ENCODE results near the gene GAS2L2. TPM values are rescaled to one million over a fixed set of nuclear protein-coding genes. Genes with fewer than 3 reads are reported as not detected.

GAS2L2 gene
- total RNA-seq, 4 donors from 2014 or later: 0.15 to 0.75 TPM; not detected in 2

- Histone ChIP-seq H3K36me3 (no peaks in the 10 kb centered on the region), H3K4me1 (peaks cover 5 to 11% of the 10 kb centered on the region in 2 donors), H3K9me3 (no peaks in the 10 kb centered on the region), H3K27ac (no peak overlapping the region), H3K4me3 (no peak overlapping the region), H3K27me3 (no peaks in the 10 kb centered on the region)
- in situ Hi-C loops (cut with MboI; ENCODE audit: low sequenced_read_pairs in 4 of 4) (loop anchor here in 2 of 4 donors (5.0 kb wide), 2 partner anchors 36 to 41 kb away; partner anchors contain the start of gene TAF15 (in 1 of the 2)), intact Hi-C loops (cut with DNase I; ENCODE audit: low total_unique reads) (no loop called here)
- ATAC-seq (no peak), DNase-seq (no peak)
- TF ChIP-seq CTCF (IDR thresholded peaks at IDR 0.05 in 4 of 5, conservative IDR thresholded peaks at IDR 0.05 in 1 of 5): no peak
- no peak for TF ChIP-seq POLR2A (IDR thresholded peaks at IDR 0.05)
Observed at GRCh38 chr17:35765756-35766488, 12.9 kb upstream of the GAS2L2 start.

- no peak for ATAC-seq
- Histone ChIP-seq H3K9me3 (no peaks in the 10 kb centered on the region), H3K27ac (no peak overlapping the region), H3K4me3 (no peak overlapping the region), H3K4me1 (peaks cover 7 to 11% of the 10 kb centered on the region in 2 donors), H3K27me3 (no peaks in the 10 kb centered on the region), H3K36me3 (no peaks in the 10 kb centered on the region)
- intact Hi-C loops (cut with DNase I; ENCODE audit: low total_unique reads) (no loop called here), in situ Hi-C loops (cut with MboI; ENCODE audit: low sequenced_read_pairs in 4 of 4) (loop anchor here in 2 of 4 donors (5.0 kb wide), 2 partner anchors 37 to 42 kb away; partner anchors contain the start of gene TAF15 (in 1 of the 2))
- TF ChIP-seq POLR2A (IDR thresholded peaks at IDR 0.05) (no peak), CTCF (IDR thresholded peaks at IDR 0.05 in 4 of 5, conservative IDR thresholded peaks at IDR 0.05 in 1 of 5) (no peak)
- no peak for DNase-seq
Observed at GRCh38 chr17:35765086-35765710, 12.2 kb upstream of the GAS2L2 start.

GRCh38 chr17:35764123-35764991 lies 11.3 kb upstream of the GAS2L2 start:
- intact Hi-C loops (cut with DNase I; ENCODE audit: low total_unique reads) (loop anchor here (1.0 to 5.0 kb wide), 2 partner anchors 45 to 718 kb away; partner anchors contain the start of gene TAF15), in situ Hi-C loops (cut with MboI; ENCODE audit: low sequenced_read_pairs in 4 of 4) (loop anchor here in 1 of 4 donors (5.0 kb wide), 1 partner anchor 43 kb away; the partner anchor contains the start of gene TAF15)
- H3K27me3 ChIP-seq: no peaks in the 10 kb centered on the region
- ATAC-seq: peak; percentile 90 to 95
- DNase-seq: peak; percentile 61 to 82
- TF ChIP-seq CTCF (IDR thresholded peaks at IDR 0.05 in 4 of 5, conservative IDR thresholded peaks at IDR 0.05 in 1 of 5): peak; percentile 90 to 98 (median 97)
- no peak for TF ChIP-seq POLR2A (IDR thresholded peaks at IDR 0.05)
- no peaks in the 10 kb centered on the region for H3K36me3 ChIP-seq
- H3K27ac ChIP-seq: peak overlapping the region; percentile 13 to 50 (median 42)
- H3K4me3 ChIP-seq: peak overlapping the region; percentile 58 to 72 (median 64)
- peaks cover 9 to 11% of the 10 kb centered on the region in 2 donors for H3K4me1 ChIP-seq
- no peaks in the 10 kb centered on the region for H3K9me3 ChIP-seq

GRCh38 chr17:35763767-35764122 lies 10.7 kb upstream of the GAS2L2 start:
- in situ Hi-C loops (cut with MboI; ENCODE audit: low sequenced_read_pairs in 4 of 4) (loop anchor here in 1 of 4 donors (5.0 kb wide), 1 partner anchor 44 kb away; the partner anchor contains the start of gene TAF15), intact Hi-C loops (cut with DNase I; ENCODE audit: low total_unique reads) (loop anchor here (1.0 to 5.0 kb wide), 2 partner anchors 46 to 719 kb away; partner anchors contain the start of gene TAF15)
- Histone ChIP-seq H3K36me3 (no peaks in the 10 kb centered on the region), H3K4me3 (peak overlapping the region; percentile 58 to 72 (median 64)), H3K4me1 (peaks cover 9 to 11% of the 10 kb centered on the region in 2 donors), H3K27me3 (no peaks in the 10 kb centered on the region), H3K27ac (peak overlapping the region in 2 of 4 donors; percentile 43 to 50), H3K9me3 (no peaks in the 10 kb centered on the region)
- TF ChIP-seq CTCF (IDR thresholded peaks at IDR 0.05 in 4 of 5, conservative IDR thresholded peaks at IDR 0.05 in 1 of 5) (no peak), POLR2A (IDR thresholded peaks at IDR 0.05) (no peak)
- ATAC-seq (no peak), DNase-seq (no peak)
